Subcutaneous adipose tissue (tissue), 4 donors: ENCODE data around the gene MINDY1. TPM values are rescaled to one million over a fixed set of nuclear protein-coding genes. Genes with fewer than 3 reads are reported as not detected.

Experiments used
- CTCF ChIP-seq: fragments of 450-650 bp; IDR thresholded peaks from one replicate; pipeline ENCODE4 v1.5.1; 2016; ENCODE audit warnings: low read depth, mild to moderate bottlenecking, control low read depth, antibody characterized with exemption, moderate library complexity
- total RNA-seq, 4 donors: library from RNA; depleted of rRNA; stranded (reverse); fragments of >200 nt; gene quantifications; one replicate each; pipeline ENCODE4 v1.1.0, GENCODE V29; 2016

The MINDY1 gene
- total RNA-seq, 4 donors from 2014 or later = 8.5 to 31.4 (median 30.7) TPM

GRCh38 chr1:151002611-151003010 lies 4.1 kb downstream of the MINDY1 start:
- TF ChIP-seq CTCF = no peak

GRCh38 chr1:151002051-151002450 lies 4.7 kb downstream of the MINDY1 start:
- no peak for TF ChIP-seq CTCF

GRCh38 chr1:151001602-151002001 lies 5.1 kb downstream of the MINDY1 start:
- no peak for TF ChIP-seq CTCF

- no peak for TF ChIP-seq CTCF
These were observed 6.3 kb downstream of the MINDY1 start for GRCh38 chr1:151000408-151000807.

- TF ChIP-seq CTCF = no peak
These were observed 6.8 kb downstream of the MINDY1 start for GRCh38 chr1:150999926-151000325.

- no peak for TF ChIP-seq CTCF
These were observed 7.5 kb downstream of the MINDY1 start for GRCh38 chr1:150999051-150999674.

- TF ChIP-seq CTCF = no peak
These were observed 8.8 kb downstream of the MINDY1 start for GRCh38 chr1:150997949-150998348.
